Measurements from ENCODE around the gene MAP3K14. TPM values are rescaled to one million over a fixed set of nuclear protein-coding genes. Genes with fewer than 3 reads are reported as not detected.

The MAP3K14 gene
- total and polyA plus RNA-seq, 10 of the 15 experiments (the other 5 are each of a cell fraction or from before 2014, with no cell fraction given) = 2.1 to 33.3 (median 19.7) TPM

- no TSS peak for BruUV-seq (replicated peaks)
- TF ChIP-seq SPI1 (IDR thresholded peaks at IDR 0.05; ENCODE audit: borderline replicate concordance, insufficient read depth, low read depth, low read length) (no peak), SREBF1 (IDR thresholded peaks at IDR 0.05; ENCODE audit: low read length) (no peak), PAX8 (IDR thresholded peaks at IDR 0.05) (no peak), RELA (IDR thresholded peaks at IDR 0.05; ENCODE audit: borderline replicate concordance, partially characterized antibody) (no peak), SUZ12 (IDR thresholded peaks at IDR 0.05; ENCODE audit: unreplicated experiment) (no peak), EZH2 (IDR thresholded peaks at IDR 0.05; ENCODE audit: borderline replicate concordance, control insufficient read depth, low read depth, low read length) (no peak), ZBED1 (IDR thresholded peaks at IDR 0.05; ENCODE audit: borderline replicate concordance) (no peak), TAF1 (IDR thresholded peaks at IDR 0.05; ENCODE audit: borderline replicate concordance, low read depth, low read length) (no peak), ATF7 (IDR thresholded peaks at IDR 0.05; ENCODE audit: low read depth) (no peak), TCF3 (IDR thresholded peaks at IDR 0.05; ENCODE audit: borderline replicate concordance, insufficient read depth, low read depth, low read length) (no peak), CBX3 (IDR thresholded peaks at IDR 0.05; ENCODE audit: borderline replicate concordance, low read depth) (no peak), CBX5 (IDR thresholded peaks at IDR 0.05; ENCODE audit: low read depth) (no peak), NFIC (IDR thresholded peaks at IDR 0.05; ENCODE audit: low read depth, low read length) (no peak), USF2 (IDR thresholded peaks at IDR 0.05; ENCODE audit: borderline replicate concordance, low read depth, low read length) (no peak), KLF5 (IDR thresholded peaks at IDR 0.05; ENCODE audit: partially characterized antibody) (no peak), LARP7 (IDR thresholded peaks at IDR 0.05) (no peak), ELK1 (IDR thresholded peaks at IDR 0.05; ENCODE audit: low read depth, low read length) (no peak), ZZZ3 (IDR thresholded peaks at IDR 0.05; ENCODE audit: control insufficient read depth, insufficient read length, low read depth) (no peak)
- TF ChIP-seq, protein P1, sequence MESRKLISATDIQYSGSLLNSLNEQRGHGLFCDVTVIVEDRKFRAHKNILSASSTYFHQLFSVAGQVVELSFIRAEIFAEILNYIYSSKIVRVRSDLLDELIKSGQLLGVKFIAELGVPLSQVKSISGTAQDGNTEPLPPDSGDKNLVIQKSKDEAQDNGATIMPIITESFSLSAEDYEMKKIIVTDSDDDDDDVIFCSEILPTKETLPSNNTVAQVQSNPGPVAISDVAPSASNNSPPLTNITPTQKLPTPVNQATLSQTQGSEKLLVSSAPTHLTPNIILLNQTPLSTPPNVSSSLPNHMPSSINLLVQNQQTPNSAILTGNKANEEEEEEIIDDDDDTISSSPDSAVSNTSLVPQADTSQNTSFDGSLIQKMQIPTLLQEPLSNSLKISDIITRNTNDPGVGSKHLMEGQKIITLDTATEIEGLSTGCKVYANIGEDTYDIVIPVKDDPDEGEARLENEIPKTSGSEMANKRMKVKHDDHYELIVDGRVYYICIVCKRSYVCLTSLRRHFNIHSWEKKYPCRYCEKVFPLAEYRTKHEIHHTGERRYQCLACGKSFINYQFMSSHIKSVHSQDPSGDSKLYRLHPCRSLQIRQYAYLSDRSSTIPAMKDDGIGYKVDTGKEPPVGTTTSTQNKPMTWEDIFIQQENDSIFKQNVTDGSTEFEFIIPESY (IDR thresholded peaks at IDR 0.05) = no peak
Observed at GRCh38 chr17:45242029-45242414, 74.8 kb downstream of the MAP3K14 start.

More at GRCh38 chr17:45242029-45242414, 74.8 kb downstream of the MAP3K14 start:
- Histone ChIP-seq H3K4me3 (no peak overlapping the region), H3K79me2 (ENCODE audit: control insufficient read depth, insufficient read depth, low read length) (no peaks in the 10 kb centered on the region), H3K27me3 (replicated peaks in 1 of 2; ENCODE audit: control insufficient read depth in 2 of 2, insufficient read depth in 2 of 2, low read length in 1 of 2) (no peaks in the 10 kb centered on the region), H3K27ac (ENCODE audit: control insufficient read depth, insufficient read depth) (no peak overlapping the region), H3K4me1 (ENCODE audit: control insufficient read depth, insufficient read depth, low read length) (peaks cover 5% of the 10 kb centered on the region), H3K9me3 (replicated peaks; ENCODE audit: control insufficient read depth, insufficient read depth, low read length) (no peaks in the 10 kb centered on the region), H2AFZ (ENCODE audit: control insufficient read depth, low read depth, low read length) (no peak overlapping the region), H4K20me1 (ENCODE audit: control insufficient read depth, insufficient read depth) (no peaks in the 10 kb centered on the region), H3K4me2 (ENCODE audit: control insufficient read depth, insufficient read depth) (no peak overlapping the region), H3K9ac (ENCODE audit: control insufficient read depth, insufficient read depth, low read length) (no peak overlapping the region), H3K36me3 (ENCODE audit: control insufficient read depth in 2 of 2, insufficient read depth in 2 of 2, low read length in 1 of 2) (peaks cover 27 to 62% of the 10 kb centered on the region in 2 experiments)
- in situ Hi-C loops (cut with MboI) (no loop called here), intact Hi-C loops (cut with micrococcal nuclease; ENCODE audit: unreplicated experiment) (no loop called here)
- 95% methylated on average over 3 of the region's 18 CpGs for WGBS (ENCODE audit: insufficient coverage, insufficient replicate concordance, low lambda C conversion rate, missing lambda C conversion rate)
- no peak for FAIRE-seq
- POLR2A ChIA-PET = no interaction called here
- CTCF ChIA-PET = interaction anchor here (1.0 to 1.5 kb wide), 2 partner anchors 13 to 186 kb away, joined by 3 to 4 read pairs; no protein-coding TSS in a partner anchor
- RAD21 ChIA-PET (ENCODE audit: unreplicated experiment) = no interaction called here
- SMC1A ChIA-PET (ENCODE audit: uncharacterized antibody, unreplicated experiment) = no interaction called here
- ATAC-seq = no peak
- DNase-seq (ENCODE audit: low read depth, low spot score) = no peak

Measured in GM12878 (cell line).